HG03457 (cell line): ENCODE results near the gene ARL15.

Experiments used
- ATAC-seq: cut with Tn5 transposase; IDR thresholded peaks from one replicate; pipeline ENCODE4 v1.9.1; 2021; ENCODE audit warnings: moderate number of reproducible peaks; ENCODE audit not compliant: unreplicated experiment

Gene ARL15

DNA sequence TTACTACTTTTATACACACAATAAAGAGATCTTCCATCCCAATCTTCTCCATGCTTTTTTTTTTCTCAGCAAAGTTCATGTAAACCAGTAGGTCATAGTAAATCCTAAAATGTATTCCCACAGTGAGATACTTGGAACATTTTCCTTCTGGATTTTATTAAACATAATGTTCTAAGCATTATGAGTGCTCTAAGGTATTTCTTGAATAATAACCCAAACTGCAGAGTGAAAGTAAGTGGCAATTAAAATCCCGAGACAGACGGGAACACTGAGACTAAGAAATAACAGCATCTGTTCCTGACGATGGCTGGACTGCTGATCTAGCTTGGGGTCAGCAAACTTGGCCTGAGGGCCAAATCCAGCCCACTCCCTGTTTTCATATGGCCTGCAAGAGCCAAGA lies 359.8 kb downstream of the ARL15 start:
- ATAC-seq = no peak

DNA sequence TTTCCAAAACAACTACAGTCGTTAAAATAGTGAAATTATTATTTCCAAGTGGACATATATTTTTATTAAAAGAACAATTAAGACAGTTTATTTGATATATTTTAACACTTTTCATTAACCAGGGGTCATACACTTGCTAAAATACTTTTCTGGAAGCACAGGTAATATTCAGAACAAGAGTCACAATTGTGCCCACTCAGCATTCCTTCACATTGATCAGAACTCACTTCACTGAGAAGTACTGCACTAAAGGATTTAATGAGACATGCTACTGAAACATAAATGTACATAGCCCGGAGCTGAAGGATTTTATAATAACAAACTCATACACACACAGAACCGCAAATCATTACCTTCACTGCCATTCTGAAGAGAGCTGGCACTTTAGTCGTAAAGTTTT lies 361.8 kb downstream of the ARL15 start:
- no peak for ATAC-seq

DNA sequence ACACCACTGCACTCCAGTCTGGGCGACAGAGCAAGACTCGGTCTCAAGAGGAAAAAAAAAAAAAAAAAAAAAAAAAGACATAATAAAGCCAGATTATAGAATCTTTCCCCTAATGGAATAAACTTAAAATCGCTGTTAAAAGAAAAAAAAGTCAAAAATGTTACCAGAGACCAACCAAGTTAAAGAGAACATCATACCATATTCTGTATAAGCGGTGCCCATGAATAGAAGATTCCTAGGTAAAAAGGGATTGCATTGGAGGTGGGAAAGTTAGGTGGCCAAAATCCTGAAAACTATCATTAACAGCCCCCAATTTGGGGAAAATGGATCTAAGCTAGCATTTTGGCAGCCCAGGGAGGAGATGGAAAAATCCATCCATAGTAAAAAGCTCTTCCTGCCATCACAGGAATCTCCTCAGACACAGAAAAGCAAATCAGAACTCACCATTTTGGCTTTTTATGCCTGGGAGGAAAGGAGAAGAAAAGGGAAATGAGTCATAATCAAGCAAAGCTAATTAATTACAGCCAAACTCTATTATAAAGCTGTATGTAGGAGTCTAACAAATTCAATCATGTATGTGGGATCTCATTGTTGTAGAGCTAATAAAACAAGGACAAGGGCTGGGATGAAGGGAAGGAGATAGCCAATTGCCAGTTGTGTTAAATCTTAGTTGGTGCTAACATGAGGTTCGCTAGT lies 363.8 kb downstream of the ARL15 start:
- ATAC-seq = no peak

DNA sequence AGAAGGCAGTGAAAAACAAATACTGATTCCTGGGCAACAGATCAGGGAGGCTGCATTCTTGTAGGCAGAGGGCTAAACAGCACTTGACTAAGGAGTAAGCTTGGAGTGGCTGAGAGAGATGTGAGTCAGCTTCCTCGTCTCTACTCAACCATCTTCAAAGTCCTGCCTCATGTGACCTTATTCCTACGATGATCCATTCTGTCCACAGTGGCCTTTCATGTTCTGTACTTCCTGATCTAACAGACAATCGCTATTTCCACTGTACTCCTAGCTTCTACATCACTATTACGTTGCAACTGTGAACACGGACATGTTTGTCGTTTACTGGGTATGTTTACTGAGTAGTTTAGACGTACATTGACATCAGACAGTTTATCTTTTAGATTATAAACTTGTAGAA lies 365.4 kb downstream of the ARL15 start:
- no peak for ATAC-seq

DNA sequence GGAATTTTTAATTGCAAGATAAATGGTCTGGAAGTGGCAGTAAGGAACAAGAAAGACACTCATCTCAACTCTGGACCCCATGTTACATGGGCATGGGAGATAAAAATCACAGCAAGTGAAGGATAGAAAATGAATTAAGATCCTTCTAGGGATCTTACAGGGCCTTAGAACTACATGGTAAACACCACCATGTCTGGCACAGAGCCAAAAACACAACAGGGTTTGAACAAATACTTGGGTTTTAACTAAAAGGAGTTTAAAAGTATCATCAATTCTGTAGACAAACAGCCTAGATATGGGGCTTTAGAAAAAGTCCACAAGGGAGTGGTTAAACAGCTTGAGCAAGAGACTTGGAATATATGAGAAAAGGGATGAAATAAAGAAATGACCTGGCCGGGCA lies 366.4 kb downstream of the ARL15 start:
- no peak for ATAC-seq

DNA sequence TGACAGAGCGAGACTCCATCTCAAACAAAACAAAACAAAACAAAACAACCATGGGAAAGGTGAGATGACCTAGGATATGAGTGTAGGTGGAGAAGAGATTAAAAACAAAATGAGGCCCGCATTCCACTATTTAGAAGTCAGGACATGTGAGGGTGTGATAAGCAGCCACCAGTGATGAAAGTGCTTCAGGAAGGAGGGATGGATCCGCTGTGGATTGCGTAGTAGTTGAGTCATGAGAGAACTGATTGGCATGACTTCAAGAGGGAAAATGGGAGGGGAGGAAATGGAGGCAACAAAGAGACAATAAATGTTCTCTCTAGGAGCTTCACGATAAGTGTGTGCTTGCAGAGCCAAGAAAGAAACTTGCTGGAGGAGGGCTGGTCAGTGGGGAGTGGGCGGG lies 367.6 kb downstream of the ARL15 start:
- ATAC-seq = no peak

DNA sequence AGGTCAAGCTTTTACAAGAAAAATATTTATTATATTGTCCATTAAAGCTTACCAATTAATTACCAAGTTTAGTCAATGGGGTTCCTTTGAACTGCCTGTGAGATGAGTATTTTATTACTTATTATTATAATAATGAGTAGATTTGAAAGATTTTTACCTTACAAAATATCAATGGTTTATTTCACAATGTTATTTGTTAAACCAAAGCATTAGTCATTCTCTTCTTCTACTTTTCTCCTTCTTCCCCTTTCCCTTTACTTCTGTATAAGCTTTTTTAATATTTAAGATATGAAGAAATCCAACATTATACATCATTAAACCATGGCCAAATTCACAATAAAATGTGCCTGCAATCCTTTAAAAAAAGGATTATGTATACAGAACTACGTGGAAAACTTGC lies 369.5 kb downstream of the ARL15 start:
- ATAC-seq = no peak

DNA sequence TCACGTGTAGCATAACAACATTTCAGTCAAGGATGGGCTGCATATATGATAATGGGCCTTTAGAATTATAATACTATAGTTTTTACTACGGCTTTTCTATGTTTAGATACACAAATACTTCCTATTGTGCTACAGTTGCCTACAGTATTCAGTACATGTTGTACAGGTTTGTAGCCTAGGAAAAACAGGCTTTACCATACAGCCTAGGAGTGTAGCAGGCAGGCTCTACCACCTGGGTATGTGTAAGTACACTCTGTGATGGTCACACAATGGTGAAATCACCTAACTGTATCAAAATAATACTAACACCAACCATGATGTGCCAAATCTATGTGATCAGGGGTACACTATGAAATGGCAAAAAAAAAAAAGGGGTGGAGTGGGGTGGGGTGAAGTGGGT lies 372.9 kb downstream of the ARL15 start:
- ATAC-seq = no peak

DNA sequence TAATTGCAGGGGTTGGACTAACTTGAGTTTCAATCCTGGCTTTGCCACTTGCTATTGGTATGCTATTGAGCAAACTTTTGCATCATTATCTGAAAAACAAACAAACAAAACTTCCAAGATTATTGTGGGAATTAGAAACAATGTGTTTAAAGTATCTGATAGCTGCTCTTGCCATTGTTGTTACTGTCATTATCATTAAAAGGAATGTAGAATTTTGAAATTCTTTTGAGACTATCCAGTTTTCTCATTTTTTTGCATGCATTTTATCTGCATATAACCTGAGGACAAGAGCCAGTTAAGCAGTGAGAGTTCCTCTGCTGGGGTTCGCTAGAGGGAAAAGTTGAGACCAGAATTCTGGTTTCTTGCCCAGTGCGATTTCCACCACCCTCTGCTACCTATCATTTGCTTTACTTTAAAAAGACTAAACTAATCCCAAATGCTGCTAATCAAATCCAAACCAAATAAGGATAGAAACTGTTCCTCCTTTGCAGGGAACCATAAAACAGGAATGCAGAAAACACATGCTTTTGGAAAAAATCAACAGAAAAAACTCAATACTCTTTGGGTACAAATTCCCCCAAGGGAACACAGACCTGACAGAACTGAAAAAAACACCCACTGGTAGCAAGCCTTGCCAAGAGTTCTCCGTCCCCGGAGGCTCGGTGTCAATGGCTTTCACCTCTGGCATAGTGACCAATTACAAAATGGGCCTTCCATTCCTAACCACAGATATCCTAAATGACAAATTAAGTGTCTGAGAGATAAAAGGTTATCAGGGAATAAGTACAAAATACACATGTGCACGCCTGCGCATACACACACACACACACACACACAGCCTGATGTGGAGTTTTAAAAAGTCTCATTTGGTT lies 373.7 kb downstream of the ARL15 start:
- no peak for ATAC-seq

DNA sequence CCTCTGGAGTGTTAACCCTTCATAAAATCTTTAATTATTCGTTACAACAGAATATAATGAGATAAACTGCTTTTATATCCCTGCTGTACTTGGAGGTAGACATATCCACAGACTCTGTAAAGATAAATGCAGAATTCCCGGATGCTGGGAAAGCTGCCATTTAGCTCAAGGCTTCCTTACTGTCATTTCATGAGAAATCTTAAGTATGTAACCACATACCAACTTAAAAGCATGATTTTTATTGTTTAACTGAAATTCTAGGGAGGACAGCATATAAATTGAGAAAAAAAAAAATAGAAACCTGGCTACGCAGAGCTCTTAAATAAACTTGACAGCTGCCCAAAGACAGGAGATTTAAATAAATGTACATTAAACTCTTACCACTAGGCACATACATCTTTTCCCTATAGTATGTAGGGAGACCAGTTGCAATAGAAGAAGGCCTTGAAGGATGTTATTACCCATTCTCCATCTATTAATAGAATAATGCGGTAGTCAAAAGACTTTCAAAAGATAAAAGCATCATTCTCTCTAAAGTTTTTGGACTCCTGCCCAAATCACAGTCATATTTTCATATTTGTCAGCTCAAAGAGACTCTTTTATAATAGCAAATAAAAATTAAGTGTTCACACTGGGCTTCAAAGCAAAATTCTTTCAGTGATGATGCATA lies 376.1 kb downstream of the ARL15 start:
- ATAC-seq = no peak

DNA sequence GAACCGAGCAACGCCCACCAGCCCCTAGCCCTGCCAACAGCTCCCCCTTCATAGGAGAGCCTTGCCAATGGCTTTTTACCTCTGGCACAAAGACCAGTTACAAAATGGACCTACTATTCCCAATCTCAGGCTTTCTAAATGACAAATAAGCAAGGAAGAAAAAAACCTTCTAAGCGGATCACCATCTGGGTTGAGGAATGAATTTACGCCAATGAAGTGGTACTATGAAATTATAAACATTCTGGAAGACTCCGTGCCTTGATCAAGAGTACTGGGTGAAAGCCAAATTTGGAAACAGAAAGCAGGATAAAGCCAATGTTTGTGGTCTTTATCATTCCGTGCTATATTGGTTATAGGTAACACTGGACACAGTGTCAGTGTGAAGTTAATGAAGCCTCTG lies 378.0 kb downstream of the ARL15 start:
- ATAC-seq = no peak

DNA sequence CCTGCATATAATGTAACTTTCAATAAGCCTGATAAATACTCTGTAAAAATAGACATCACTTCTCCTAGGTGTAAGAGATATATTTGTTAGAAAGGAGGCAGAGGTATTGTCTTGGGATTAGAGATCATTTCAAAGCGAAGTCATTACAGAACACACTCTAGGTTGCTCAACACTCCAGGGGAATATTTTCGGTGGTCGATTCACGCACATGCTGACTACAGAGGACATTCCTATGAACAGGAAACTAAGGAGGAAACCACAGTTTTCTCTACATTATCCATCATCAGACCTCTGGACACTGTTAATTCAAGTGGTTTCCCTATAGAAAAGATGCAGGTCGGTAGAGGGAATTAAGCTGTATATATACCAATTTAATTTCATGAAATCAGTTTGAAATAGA lies 379.9 kb downstream of the ARL15 start:
- no peak for ATAC-seq

DNA sequence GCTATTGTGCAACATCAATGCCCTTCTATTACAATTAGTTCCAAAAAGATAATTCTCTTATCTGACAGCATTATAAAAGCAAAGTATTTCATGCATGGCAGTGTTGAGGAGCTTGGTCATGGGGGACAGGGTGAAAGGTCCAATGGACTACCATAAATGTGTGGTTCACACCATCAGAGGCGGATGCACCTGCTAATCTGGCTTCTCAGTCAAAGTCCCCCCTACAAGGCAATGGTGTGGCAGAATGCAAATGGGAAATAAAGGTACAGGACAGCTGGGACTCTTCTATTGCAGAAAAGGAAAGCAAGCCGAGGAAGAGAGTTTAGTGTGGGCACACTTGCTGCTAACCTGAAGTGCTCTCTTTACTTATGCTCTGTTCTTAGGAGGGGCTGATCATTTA lies 380.8 kb downstream of the ARL15 start:
- ATAC-seq = no peak

DNA sequence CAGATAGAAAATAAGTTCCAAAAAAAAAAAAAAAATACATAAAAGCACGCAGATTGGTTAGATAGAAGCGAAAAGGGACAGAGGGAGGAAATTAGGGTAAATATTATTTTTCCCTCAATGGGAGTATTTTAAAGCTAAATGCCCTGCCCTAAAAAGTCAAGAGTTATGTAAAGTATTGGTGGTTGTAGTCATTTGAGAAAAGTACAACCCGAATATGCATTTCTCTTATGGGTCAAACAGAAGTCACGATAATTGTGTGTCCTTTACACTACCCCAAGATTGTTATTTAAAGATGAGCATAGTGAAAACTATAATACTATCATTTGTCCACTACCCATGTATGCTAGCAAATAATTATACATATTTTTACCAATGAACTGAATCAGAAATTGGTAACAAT lies 381.2 kb downstream of the ARL15 start:
- no peak for ATAC-seq

DNA sequence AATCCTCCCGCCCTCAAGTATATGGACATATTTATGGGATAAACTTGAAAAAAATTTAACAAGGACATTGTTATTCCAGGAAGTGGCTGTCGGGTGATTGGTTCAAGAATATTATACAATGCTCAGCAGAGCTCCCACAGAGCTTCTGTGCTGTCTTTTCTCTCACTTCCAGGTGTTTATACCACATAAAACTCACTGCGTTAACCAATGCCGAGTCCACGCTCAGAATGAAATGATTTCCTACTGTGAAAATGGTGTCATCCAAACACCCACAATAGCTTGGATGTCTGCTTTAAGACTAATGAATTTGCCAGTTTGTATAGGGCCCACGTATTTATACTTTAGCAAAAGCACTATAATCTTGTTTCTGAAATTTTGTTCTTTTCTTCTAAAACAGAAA lies 381.7 kb downstream of the ARL15 start:
- no peak for ATAC-seq

DNA sequence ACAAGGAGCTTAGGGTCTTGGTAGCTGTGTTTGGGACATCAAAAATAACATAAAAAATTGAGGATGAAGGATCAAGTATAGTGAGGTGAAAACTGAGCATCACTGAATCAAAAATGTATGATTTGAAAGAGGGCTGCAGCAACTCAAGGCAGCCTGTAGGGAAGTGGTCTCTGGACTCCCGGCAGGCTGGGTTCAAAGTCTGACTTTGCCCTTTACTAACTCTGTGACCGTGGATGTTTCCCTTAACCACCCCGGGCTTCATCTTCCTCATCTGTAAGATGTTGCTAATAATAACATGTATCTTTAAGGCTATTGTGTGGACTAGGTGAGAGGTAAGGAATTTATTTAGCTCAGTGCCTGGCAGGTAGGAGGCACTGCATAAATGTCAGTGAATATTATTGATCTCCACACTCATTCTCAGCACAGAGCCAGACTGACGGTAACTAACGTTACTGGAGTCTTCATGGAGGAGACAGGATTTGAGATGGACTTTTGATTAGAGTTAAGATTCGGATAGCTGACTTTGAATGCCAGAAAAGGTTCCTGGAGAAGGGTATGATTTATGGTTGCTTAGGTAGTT lies 382.6 kb downstream of the ARL15 start:
- no peak for ATAC-seq

DNA sequence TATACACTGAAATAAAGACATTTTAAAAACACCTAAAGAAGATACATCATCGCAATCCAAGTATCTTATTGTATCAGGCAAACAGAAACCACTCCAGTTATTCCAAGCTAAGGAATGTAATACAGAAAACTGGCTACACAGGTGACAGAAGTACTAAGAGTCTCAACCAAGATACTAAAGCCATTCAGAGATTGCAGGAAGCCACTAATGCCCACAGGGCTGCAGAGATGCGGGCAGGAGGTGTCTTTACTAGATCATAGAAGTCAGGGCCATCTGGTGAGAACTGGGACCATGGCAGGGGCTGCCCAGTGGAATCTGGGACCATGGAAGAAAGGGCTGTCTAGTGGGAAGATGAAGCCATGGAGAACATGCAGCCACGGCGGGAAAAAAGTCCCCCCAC lies 384.3 kb downstream of the ARL15 start:
- ATAC-seq = no peak

DNA sequence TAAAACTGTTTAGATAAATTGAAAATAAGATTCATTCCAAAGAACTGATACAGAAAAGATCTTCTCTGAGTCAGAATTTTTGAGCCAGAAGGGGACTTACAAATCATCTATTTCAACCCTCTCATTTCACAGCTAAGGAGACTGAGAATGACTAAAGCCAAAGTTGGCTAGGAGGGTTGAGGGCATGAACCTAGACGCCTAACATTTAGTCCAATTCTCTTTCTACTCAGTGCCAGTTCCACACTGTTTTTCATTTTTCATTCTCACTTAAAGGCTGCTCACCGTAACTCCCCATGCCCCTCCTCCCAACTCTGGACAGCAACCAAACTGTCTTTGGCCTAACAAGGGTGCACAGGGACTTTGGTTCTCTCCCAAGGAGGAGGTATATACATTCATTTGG lies 386.0 kb downstream of the ARL15 start:
- ATAC-seq = no peak

DNA sequence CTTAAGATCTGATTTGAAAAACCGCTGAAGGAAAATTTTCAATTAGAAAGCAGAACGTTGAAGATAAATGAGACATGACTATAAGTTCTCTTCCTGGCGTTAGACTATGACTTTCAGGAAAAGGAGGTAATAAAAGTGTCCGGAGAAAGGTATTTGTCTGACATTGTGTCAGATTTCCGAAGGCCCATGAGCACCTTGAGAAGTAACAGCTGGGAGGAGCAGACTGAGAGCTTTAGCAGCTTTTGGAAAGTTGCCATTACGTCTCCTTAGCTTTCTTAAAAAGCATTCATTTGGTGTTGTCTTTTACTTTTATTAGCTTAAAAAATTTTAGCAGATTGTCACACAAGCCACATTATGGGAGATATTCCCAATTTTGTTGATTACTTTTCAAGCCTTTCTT lies 386.4 kb downstream of the ARL15 start:
- no peak for ATAC-seq

DNA sequence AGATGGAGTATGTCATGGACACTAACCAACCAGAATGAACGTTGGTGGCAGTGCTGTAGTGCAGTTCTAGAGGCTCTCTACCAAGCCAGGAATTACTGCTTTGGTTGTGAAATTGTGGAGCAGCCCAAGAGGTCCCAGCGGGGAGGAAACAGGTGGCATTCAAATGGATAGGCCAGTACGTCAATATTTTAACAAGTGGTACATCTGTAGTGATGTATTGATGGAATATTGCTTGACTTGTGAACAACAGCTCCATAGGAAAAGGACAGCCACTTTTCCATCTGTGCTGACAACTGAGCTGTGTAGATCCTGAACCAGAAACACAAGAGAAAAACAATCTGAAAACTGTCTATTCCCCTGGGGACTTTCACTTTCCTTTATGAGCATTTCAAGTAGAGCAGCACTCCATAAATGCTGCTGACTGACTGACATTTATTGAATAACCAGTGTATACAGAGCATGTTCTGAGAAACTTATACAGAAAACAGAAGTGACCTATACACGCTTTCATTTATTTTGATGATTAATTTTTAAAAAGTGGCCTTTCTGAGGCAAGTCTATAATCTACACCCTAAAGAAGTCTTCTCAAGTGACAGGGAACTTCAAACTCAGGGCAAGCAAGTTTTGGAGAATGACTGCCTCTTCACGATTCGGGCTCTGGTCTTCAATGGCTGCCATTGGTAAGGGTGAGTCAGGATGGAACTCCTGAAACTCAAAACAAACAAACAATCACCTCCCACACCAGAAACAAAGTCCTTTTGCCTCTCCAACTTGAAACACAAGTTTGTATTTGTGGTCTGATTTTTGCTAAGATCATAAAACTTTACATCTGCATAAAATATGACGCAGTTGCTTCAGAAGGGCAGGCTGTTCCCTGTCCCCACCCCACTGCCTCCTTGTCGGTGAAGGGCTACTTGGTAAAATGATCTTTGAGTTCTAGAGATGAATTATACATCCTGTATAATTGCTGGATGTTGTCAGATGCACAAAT lies 387.6 kb downstream of the ARL15 start:
- ATAC-seq = no peak
